Breast epithelium (tissue), 4 donors: ENCODE data around the gene ZCCHC3. TPM values are rescaled to one million over a fixed set of nuclear protein-coding genes. Genes with fewer than 3 reads are reported as not detected.

Source experiments
- DNase-seq, 2 donors: peaks; one replicate each; pipeline ENCODE4 v3.0.0-alpha.2; 2019; ENCODE audit warnings: low spot score in 2 of 2
- H3K27ac ChIP-seq, 2 donors: fragments of 200-600 bp; sonication (generic) in 1 of 2; one replicate each; pipeline ENCODE4 v1.5.1; 2016 to 2019; ENCODE audit warnings: mild to moderate bottlenecking in 1 of 2
- H3K27me3 ChIP-seq, 2 donors: fragments of 200-600 bp; sonication (generic) in 1 of 2; one replicate each; pipeline versions ENCODE4 v1.5.1 to v1.6.0; 2017 to 2019; ENCODE audit warnings: control low read depth in 1 of 2, mild to moderate bottlenecking in 1 of 2
- H3K36me3 ChIP-seq: fragments of 200-600 bp; one replicate; pipeline ENCODE4 v1.5.1; 2019
- H3K4me1 ChIP-seq, 2 donors: fragments of 200-600 bp; sonication (generic); one replicate each; pipeline ENCODE4 v1.5.1; 2016 to 2019; ENCODE audit warnings: control low read depth in 1 of 2
- H3K4me3 ChIP-seq, 3 donors: fragments of 200-600 bp; sonication (generic); 1 replicate in 2 of 3; 2 replicates in 1 of 3; pipeline ENCODE4 v1.5.1; 2016 to 2019; ENCODE audit warnings: mild to moderate bottlenecking in 3 of 3, moderate library complexity in 2 of 3
- H3K9me3 ChIP-seq, 2 donors: fragments of 200-600 bp; sonication (generic) in 1 of 2; one replicate each; pipeline ENCODE4 v1.5.1; 2016 to 2019; ENCODE audit warnings: control low read depth in 1 of 2
- POLR2A ChIP-seq: fragments of 450-650 bp; IDR thresholded peaks from one replicate; pipeline ENCODE4 v1.6.1; 2016; ENCODE audit warnings: antibody characterized with exemption, mild to moderate bottlenecking, moderate library complexity
- POLR2AphosphoS5 ChIP-seq, 3 donors: sonication (generic); formaldehyde crosslinking; IDR thresholded peaks; one replicate each; pipeline ENCODE4 v1.6.1; 2017; ENCODE audit warnings: antibody characterized with exemption in 3 of 3
- intact Hi-C: fragments of 100-400 bp; cut with DNase I; formaldehyde crosslinking; loops from one replicate; pipeline ENCODE4 v1.15.1; 2023; ENCODE audit warnings: low total_unique reads
- total RNA-seq, 3 donors: library from RNA; depleted of rRNA; stranded (reverse); fragments of >200 nt; gene quantifications; one replicate each; pipeline ENCODE4 v1.1.0, GENCODE V29; 2016
- TF ChIP-seq, protein P1 (sequence below), 3 donors: fragments of 450-650 bp; IDR thresholded peaks; one replicate each; pipeline ENCODE4 v1.5.1; 2016 to 2017; ENCODE audit warnings: antibody characterized with exemption in 3 of 3, mild to moderate bottlenecking in 3 of 3, moderate library complexity in 3 of 3

The ZCCHC3 gene
- total RNA-seq, 3 donors from 2014 or later = 10.1 to 14.0 (median 11.5) TPM

DNA sequence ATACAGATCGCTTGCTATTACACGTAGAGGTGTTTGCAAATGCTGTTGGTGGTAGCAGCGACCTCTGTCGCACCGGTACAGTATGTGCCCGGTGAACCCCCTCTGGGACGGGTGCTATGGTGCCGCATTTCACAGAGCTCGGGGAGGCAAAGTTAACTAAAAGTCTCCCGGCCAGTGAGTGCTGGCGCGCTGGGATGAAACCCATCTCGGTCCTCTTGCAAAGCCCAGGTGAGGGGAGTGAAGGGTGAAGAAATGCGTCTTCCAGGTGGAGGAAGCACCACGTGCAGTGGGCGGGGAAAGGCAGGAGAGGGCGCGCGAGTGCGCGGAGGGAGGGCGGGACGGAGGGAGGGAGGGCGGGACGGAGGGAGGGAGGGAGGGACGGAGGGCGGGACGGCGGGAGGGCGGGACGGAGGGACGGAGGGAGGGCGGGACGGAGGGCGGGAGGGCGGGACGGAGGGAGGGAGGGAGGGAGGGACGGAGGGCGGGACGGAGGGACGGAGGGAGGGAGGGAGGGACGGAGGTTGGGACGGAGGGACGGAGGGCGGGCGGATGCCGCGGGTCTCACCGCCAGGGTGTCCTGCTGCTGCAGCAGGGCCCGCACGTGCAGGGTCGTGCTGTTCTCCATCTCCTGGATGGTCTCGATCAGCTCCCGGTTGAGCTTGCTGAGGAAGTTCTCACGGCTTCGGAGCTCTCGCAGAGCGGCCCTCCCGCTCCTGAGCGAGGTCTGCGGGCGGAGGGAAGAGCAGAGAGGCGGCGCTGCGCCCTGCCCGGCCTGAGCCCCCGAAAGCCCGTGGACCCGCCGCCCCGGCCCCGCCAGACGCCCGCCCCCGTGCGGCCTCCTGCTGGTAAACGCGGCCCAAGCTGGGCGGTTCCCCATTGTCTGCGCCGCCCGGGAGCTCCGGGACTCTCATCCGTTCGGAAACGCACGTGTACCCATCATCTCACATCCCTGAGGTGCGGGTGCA, 18.5 kb upstream of the ZCCHC3 start:
- H3K27ac ChIP-seq = peak overlapping the region in 1 of 2 donors; percentile 79
- H3K4me1 ChIP-seq = no peaks in the 10 kb centered on the region
- intact Hi-C loops = no loop called here
- peak overlapping the region in 2 of 3 donors; percentile 27 to 70 for H3K4me3 ChIP-seq
- peaks cover 5% of the 10 kb centered on the region for H3K36me3 ChIP-seq
- H3K9me3 ChIP-seq = no peaks in the 10 kb centered on the region
- DNase-seq = peak in 1 of 2 donors; percentile 78
- H3K27me3 ChIP-seq = no peaks in the 10 kb centered on the region
- TF ChIP-seq, protein P1, sequence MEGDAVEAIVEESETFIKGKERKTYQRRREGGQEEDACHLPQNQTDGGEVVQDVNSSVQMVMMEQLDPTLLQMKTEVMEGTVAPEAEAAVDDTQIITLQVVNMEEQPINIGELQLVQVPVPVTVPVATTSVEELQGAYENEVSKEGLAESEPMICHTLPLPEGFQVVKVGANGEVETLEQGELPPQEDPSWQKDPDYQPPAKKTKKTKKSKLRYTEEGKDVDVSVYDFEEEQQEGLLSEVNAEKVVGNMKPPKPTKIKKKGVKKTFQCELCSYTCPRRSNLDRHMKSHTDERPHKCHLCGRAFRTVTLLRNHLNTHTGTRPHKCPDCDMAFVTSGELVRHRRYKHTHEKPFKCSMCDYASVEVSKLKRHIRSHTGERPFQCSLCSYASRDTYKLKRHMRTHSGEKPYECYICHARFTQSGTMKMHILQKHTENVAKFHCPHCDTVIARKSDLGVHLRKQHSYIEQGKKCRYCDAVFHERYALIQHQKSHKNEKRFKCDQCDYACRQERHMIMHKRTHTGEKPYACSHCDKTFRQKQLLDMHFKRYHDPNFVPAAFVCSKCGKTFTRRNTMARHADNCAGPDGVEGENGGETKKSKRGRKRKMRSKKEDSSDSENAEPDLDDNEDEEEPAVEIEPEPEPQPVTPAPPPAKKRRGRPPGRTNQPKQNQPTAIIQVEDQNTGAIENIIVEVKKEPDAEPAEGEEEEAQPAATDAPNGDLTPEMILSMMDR (IDR thresholded peaks at IDR 0.05) = peak in 2 of 3 donors; percentile 40 to 50
- TF ChIP-seq POLR2A = no peak

GRCh38 chr20:284172-284571, 13.2 kb upstream of the ZCCHC3 start:
- Histone ChIP-seq H3K27ac (no peak overlapping the region), H3K27me3 (no peaks in the 10 kb centered on the region), H3K4me3 (no peak overlapping the region), H3K36me3 (no peaks in the 10 kb centered on the region), H3K4me1 (no peaks in the 10 kb centered on the region), H3K9me3 (no peaks in the 10 kb centered on the region)
- intact Hi-C loops = no loop called here
- TF ChIP-seq, protein P1 (IDR thresholded peaks at IDR 0.05) = no peak
- TF ChIP-seq POLR2A (no peak), POLR2AphosphoS5 (IDR thresholded peaks at IDR 0.05) (no peak)
- no peak for DNase-seq

DNA sequence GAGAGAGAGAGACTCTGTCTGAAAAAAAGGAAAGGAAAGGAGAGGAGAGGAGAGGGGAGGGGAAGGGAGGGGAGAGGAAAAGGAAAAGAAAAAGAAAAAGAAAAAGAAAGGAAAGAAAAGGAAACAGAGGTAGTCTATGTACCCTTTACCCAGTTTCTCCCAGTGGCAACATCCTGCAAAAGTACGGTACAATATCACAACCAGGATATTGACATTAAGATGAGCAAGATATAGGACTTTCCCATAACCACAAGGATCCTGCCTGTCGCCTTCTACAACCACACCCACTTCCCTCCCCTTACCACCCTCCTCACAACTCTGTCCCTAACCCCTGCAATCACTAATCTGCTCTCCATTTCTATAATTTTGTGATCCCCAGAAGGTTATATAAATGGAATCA, 10.9 kb upstream of the ZCCHC3 start:
- no peak overlapping the region for H3K27ac ChIP-seq
- intact Hi-C loops = no loop called here
- no peak for DNase-seq
- H3K27me3 ChIP-seq = no peaks in the 10 kb centered on the region
- no peaks in the 10 kb centered on the region for H3K9me3 ChIP-seq
- H3K4me3 ChIP-seq = no peak overlapping the region
- no peaks in the 10 kb centered on the region for H3K36me3 ChIP-seq
- H3K4me1 ChIP-seq = no peaks in the 10 kb centered on the region
- TF ChIP-seq POLR2A = no peak
- TF ChIP-seq POLR2AphosphoS5 (IDR thresholded peaks at IDR 0.05) = no peak
- TF ChIP-seq, protein P1 (IDR thresholded peaks at IDR 0.05) = no peak

- H3K27ac ChIP-seq = no peak overlapping the region
- no peak for DNase-seq
- no peaks in the 10 kb centered on the region for H3K36me3 ChIP-seq
- H3K9me3 ChIP-seq = no peaks in the 10 kb centered on the region
- no peaks in the 10 kb centered on the region for H3K4me1 ChIP-seq
- peak overlapping the region in 1 of 3 donors; percentile 67 for H3K4me3 ChIP-seq
- intact Hi-C loops = no loop called here
- TF ChIP-seq POLR2A (no peak), POLR2AphosphoS5 (IDR thresholded peaks at IDR 0.05) (no peak)
- TF ChIP-seq, protein P1 (IDR thresholded peaks at IDR 0.05) = no peak
- no peaks in the 10 kb centered on the region for H3K27me3 ChIP-seq
Measured at GRCh38 chr20:288956-289692, 8.2 kb upstream of the ZCCHC3 start.

GRCh38 chr20:289693-290083, 7.7 kb upstream of the ZCCHC3 start:
- intact Hi-C loops = no loop called here
- Histone ChIP-seq H3K27me3 (no peaks in the 10 kb centered on the region), H3K36me3 (no peaks in the 10 kb centered on the region), H3K9me3 (no peaks in the 10 kb centered on the region), H3K4me3 (peak overlapping the region; percentile 59 to 70 (median 67)), H3K27ac (peak overlapping the region; percentile 87), H3K4me1 (no peaks in the 10 kb centered on the region)
- TF ChIP-seq, protein P1 (IDR thresholded peaks at IDR 0.05) = no peak
- TF ChIP-seq POLR2AphosphoS5 (IDR thresholded peaks at IDR 0.05) = no peak
- TF ChIP-seq POLR2A = no peak
- no peak for DNase-seq
